GM12873 (cell line): ENCODE measurements around the gene SLC1A1.

ENCODE experiments used
- TF ChIP-seq, protein P1 (sequence below): IDR thresholded peaks from 2 replicates; pipeline ENCODE4 v1.5.1; 2012; ENCODE audit warnings: low read depth, mild to moderate bottlenecking, moderate library complexity, low read length, control low read depth; ENCODE audit not compliant: insufficient read depth; ENCODE audit errors: missing control alignments

SLC1A1 gene

DNA sequence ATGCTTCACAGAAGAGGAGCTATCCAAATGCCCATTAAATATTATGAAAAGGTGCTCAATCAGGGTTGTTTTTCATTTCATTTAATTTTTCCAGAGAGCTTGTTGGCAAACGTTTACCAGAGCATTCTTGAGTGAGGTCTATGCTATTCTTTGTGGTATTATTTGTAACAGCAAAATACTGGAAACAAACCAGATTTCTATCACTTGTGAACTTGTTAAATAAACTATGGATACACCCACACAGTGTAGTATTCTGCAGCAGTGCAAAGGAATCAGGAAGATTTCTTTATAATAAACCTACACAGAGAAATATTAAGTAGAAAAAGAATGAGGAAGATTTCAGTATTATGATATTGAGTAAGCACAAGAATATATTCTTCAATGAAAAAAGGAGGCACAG, 15.0 kb upstream of the SLC1A1 start:
- TF ChIP-seq, protein P1, sequence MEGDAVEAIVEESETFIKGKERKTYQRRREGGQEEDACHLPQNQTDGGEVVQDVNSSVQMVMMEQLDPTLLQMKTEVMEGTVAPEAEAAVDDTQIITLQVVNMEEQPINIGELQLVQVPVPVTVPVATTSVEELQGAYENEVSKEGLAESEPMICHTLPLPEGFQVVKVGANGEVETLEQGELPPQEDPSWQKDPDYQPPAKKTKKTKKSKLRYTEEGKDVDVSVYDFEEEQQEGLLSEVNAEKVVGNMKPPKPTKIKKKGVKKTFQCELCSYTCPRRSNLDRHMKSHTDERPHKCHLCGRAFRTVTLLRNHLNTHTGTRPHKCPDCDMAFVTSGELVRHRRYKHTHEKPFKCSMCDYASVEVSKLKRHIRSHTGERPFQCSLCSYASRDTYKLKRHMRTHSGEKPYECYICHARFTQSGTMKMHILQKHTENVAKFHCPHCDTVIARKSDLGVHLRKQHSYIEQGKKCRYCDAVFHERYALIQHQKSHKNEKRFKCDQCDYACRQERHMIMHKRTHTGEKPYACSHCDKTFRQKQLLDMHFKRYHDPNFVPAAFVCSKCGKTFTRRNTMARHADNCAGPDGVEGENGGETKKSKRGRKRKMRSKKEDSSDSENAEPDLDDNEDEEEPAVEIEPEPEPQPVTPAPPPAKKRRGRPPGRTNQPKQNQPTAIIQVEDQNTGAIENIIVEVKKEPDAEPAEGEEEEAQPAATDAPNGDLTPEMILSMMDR, result no peak

DNA sequence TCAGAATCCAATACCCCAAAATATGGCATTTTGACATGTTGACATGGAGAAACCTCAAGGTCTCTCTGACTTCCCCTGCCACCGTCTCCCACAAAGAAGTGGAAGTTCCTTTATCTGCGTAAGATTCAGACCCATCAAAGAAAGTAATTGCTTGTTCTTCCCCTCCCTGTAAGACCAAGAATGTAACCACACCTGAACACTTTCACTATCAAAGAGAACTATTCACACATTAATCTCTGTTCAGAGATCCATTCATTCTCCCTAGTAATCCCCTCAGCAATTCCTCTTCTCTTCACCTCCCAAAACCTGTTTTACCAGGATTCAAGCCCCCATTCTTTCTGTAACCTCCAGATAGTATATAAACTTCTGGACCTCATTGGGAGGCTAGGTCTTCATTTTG, 4.1 kb upstream of the SLC1A1 start:
- TF ChIP-seq, protein P1, result no peak

DNA sequence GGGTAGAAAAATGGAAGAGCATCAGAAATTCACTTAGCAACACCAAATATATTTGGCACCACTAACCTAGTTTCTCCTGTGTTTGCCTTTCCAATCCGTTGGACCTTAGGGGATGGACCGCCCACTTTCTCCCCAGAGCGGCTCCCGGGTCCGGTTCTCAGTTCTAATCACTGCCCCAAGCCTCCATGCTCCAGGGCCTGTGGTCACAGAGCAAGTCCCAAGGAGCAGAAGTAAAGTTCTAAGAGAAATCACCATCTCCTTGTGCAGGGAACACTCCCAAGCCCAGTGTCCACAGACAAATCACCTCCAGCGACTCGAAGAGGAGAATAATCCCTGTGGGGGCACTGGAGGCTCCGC, 728 bp upstream of the SLC1A1 start:
- TF ChIP-seq, protein P1, result no peak

DNA sequence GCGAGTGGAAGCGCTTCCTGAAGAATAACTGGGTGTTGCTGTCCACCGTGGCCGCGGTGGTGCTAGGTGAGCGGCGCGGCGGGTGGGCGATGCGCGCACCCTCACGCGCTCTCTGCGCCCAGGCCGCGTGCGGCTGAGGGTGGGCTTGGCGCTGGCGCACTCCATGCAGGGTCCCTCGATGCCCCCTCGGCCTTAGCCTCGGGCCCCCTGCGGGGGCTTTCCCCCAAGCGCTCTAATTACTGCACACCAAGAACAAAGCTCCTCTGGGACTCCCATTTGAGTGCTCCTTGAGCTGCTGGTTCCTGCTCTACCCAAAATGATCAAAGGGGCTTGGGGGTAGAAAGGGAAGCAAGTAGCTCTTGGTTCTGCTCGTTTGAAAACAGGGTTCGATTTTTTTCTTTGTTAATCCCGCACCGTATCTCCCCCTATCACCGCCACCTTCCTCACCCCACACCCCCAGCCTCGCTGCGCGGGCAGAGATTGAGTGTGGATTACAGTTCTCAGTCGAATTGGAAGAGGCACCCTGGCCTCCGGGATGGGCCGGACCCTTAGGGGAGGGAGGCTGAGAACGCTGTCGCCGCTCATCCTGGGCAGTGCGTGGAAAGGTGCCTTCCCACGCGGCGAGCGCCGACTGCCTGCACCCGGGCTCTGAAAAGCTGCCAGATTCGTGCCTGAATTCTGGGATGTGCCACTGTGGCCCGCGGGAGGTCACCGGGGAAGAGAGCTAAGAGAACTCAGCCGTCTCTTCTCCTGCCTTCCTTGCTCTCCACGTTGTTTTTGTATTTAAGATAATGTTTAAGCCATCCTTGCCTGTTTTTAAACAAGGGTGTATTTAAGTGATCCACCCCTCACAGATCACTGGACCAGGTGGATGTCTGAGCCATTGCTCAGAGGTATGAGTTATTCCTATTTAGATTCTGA, 697 bp downstream of the SLC1A1 start:
- TF ChIP-seq, protein P1, result no peak

DNA sequence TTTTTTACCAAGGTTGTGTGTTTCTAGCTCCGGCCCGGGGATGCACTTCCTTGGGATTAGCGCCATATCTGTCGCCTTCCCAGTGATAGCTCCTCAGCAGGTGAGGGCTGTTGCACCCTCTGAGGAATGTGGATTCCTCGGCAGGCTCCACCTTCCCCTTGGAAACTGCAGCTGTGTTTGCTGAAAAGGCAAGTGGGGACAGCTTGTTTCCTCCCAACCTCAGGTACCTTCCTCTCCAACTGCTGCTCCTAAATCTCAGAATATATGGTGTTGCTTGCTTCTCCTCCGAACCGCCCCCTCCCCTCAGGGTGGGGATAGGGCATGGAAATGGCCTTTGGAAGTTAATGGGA, 1.3 kb downstream of the SLC1A1 start:
- TF ChIP-seq, protein P1, result no peak

DNA sequence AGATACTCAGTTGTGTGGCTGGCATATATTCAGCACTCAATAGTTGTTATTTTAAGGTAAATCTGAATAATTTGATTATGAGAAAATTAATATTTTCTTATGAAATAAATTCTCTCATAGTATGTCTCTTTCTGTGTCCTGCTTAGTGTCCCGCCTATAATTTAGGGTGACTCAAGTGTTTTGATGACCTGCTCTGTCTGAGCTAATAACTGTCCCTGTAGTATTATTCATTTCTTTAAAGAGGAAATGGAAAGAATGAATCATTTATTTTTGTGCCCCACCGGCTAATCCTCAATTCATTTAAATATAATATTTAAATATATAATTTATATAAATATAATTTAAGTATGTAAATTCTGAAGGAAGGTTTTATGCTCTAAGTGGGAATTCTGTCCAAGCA, 4.1 kb downstream of the SLC1A1 start:
- TF ChIP-seq, protein P1, result no peak

DNA sequence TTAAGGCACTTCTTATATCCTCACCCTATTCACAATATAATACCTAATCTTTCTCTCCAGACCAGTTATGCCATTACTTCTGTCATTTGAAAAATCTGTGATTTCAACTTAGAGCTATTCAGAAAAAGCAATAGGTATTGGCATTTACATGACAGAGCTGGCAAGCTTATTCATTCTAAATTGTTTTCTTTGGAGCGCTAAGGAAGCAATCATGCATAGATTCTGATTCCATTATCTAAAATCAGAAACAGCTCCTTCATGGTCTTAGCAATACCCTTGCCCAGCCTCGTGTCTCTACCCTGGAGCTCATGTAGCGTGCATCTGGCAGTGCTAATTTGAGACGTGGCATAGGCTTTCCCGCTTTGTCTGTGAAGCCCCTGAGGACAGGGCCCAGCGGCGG, 4.5 kb downstream of the SLC1A1 start:
- TF ChIP-seq, protein P1, result no peak

DNA sequence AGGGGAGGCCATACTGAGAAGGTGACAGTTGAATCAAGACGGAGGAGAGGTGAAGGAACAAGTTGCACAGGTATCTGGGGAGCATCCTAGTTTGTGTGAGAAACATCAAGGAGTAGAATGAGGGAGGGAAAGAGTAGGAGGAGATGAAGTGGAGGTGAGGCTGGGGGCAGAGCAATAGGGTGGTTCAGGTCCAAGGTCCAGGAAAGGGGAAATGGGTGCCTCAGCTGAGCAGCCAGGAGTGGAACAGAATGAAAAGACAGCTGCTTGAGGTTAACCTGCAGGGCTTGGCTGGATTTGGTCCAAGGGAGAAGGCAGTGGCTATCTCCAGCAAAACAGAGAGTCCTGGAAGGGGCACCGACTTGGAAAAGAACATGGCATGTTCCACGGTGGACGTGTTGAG, 5.3 kb downstream of the SLC1A1 start:
- TF ChIP-seq, protein P1, result no peak
